Natural killer cell (primary cell): Measurements from ENCODE around the gene ORC6. TPM values are rescaled to one million over a fixed set of nuclear protein-coding genes. Genes with fewer than 3 reads are reported as not detected.
"Not testable (repeated sequence)": the region's sequence is repeated elsewhere in the genome, so short reads cannot be mapped to it uniquely, and the experiment has no call there.

Experiments used
- ATAC-seq, 3 donors: fragments of 150-1000 bp in 2 of 3; fragments of 200-7000 bp in 1 of 3; cut with Tn5 transposase; 1 replicate in 1 of 3; 2 replicates in 2 of 3; pipeline ENCODE4 v1.10.0; 2021; ENCODE audit warnings: mild to moderate bottlenecking in 2 of 3, moderate library complexity in 2 of 3
- DNase-seq, 2 donors: peaks; one replicate each; pipeline versions ENCODE4 v3.0.0 to v3.0.0-alpha.2; 2013 to 2021; ENCODE audit warnings: mixed read lengths in 1 of 2
- H3K27ac ChIP-seq: one replicate; pipeline ENCODE4 v1.5.1; 2013; ENCODE audit warnings: mild to moderate bottlenecking, low read length
- H3K27me3 ChIP-seq: one replicate; pipeline ENCODE4 v1.6.1; 2013; ENCODE audit warnings: low read length; ENCODE audit not compliant: control insufficient read depth, insufficient read depth
- H3K36me3 ChIP-seq: one replicate; pipeline ENCODE4 v1.6.1; 2013; ENCODE audit warnings: low read length; ENCODE audit not compliant: control insufficient read depth, insufficient read depth
- H3K4me1 ChIP-seq: one replicate; pipeline ENCODE4 v1.6.1; 2013; ENCODE audit warnings: low read length; ENCODE audit not compliant: control insufficient read depth, insufficient read depth
- H3K4me3 ChIP-seq: one replicate; pipeline ENCODE4 v1.5.1; 2013; ENCODE audit warnings: low read length
- H3K9me3 ChIP-seq: one replicate; pipeline ENCODE4 v1.6.1; 2013; ENCODE audit warnings: low read length; ENCODE audit not compliant: control insufficient read depth, insufficient read depth
- H3K27ac Mint-ChIP-seq, 2 donors: one replicate each; pipeline ENCODE4 v1.8.0; 2022; ENCODE audit warnings: mild to moderate bottlenecking in 2 of 2, mixed read lengths in 2 of 2, moderate library complexity in 1 of 2
- H3K27me3 Mint-ChIP-seq, 2 donors: one replicate each; pipeline ENCODE4 v1.8.0; 2022; ENCODE audit warnings: low read depth in 2 of 2, mixed read lengths in 2 of 2
- H3K36me3 Mint-ChIP-seq: one replicate; pipeline ENCODE4 v1.8.0; 2022; ENCODE audit warnings: mixed read lengths
- H3K4me1 Mint-ChIP-seq, 2 donors: one replicate each; pipeline ENCODE4 v1.8.0; 2022; ENCODE audit warnings: mixed read lengths in 2 of 2
- H3K4me3 Mint-ChIP-seq: one replicate; pipeline ENCODE4 v1.8.0; 2022; ENCODE audit warnings: mild to moderate bottlenecking, moderate library complexity, mixed read lengths
- H3K9me3 Mint-ChIP-seq, 2 donors: one replicate each; pipeline ENCODE4 v1.8.0; 2022; ENCODE audit warnings: mixed read lengths in 2 of 2
- WGBS: methylation state at CpG from one replicate; pipeline ENCODE4 v1.1.7; 2013; ENCODE audit warnings: missing lambda C conversion rate; ENCODE audit not compliant: insufficient coverage; 5-methylcytosine and 5-hydroxymethylcytosine counted together
- intact Hi-C: fragments of 100-400 bp; cut with micrococcal nuclease; formaldehyde crosslinking; loops from one replicate; pipeline ENCODE4 v1.14.2; 2022
- total RNA-seq, 4 donors: library from RNA; stranded (reverse); fragments of 120-200 nt in 1 of 4; gene quantifications; one replicate each; pipeline versions ENCODE4 v1.2.3 to v1.2.4, GENCODE V29; 2013 to 2022
- TF ChIP-seq, protein P1 (sequence below): fragments of 200-600 bp; IDR thresholded peaks from one replicate; pipeline ENCODE4 v1.8.0; 2022; ENCODE audit warnings: antibody characterized with exemption

ORC6 gene
- total RNA-seq, 3 donors from 2014 or later (not counting 1 experiment from before 2014, with no cell fraction given), result 2.9 to 11.4 (median 5.9) TPM

DNA sequence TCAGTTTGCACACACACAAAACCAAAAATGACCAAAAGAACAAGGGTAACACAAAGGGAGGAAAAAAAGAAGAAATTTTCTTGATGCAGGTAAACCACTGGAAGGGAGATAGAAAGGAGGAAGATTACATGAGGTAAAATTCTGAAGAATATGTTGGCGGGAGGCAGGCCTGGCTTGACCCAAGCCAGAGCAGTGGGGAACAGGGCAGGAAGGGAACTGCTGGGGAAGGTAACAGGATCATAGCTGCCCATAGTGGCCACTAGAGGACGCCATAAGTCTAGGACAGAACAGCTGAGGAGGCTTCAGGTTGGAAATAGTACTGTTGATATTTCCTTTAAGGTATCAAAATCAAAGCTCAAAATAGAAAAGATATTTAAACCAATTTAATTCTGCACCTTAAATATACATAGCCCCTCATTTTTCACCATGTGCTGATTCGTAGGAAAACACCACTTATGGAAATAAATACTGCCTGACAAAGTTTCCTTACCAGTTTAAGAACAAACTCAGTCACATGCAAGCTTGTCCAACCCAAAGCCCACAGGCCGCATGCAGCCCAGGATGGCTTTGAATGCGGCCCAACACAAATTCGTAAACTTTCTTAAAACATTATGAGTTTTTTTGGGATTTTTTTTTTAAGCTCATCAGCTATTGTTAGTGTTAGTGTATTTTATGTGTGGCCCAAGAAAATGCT is 16.0 kb upstream of the ORC6 start:
- WGBS, result 78% methylated on average over 6 of the region's 6 CpGs
- no peaks in the 10 kb centered on the region for H3K4me1 ChIP-seq
- DNase-seq (peak in 1 of 2 donors; percentile 80), ATAC-seq (peak; percentile 79 to 86 (median 84))
- Mint-ChIP-seq H3K9me3 (no peaks in the 10 kb centered on the region), H3K27ac (no peak overlapping the region), H3K4me1 (no peaks in the 10 kb centered on the region), H3K27me3 (no peaks in the 10 kb centered on the region), H3K36me3 (no peaks in the 10 kb centered on the region), H3K4me3 (no peak overlapping the region)
- H3K9me3 ChIP-seq, result no peaks in the 10 kb centered on the region
- H3K27ac ChIP-seq, result no peak overlapping the region
- intact Hi-C loops, result loop anchor here (1.0 kb wide), 2 partner anchors 16 to 236 kb away; partner anchors contain the start of genes ORC6 and VPS35
- TF ChIP-seq, protein P1, sequence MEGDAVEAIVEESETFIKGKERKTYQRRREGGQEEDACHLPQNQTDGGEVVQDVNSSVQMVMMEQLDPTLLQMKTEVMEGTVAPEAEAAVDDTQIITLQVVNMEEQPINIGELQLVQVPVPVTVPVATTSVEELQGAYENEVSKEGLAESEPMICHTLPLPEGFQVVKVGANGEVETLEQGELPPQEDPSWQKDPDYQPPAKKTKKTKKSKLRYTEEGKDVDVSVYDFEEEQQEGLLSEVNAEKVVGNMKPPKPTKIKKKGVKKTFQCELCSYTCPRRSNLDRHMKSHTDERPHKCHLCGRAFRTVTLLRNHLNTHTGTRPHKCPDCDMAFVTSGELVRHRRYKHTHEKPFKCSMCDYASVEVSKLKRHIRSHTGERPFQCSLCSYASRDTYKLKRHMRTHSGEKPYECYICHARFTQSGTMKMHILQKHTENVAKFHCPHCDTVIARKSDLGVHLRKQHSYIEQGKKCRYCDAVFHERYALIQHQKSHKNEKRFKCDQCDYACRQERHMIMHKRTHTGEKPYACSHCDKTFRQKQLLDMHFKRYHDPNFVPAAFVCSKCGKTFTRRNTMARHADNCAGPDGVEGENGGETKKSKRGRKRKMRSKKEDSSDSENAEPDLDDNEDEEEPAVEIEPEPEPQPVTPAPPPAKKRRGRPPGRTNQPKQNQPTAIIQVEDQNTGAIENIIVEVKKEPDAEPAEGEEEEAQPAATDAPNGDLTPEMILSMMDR, result peak; percentile 87
- peaks cover 65% of the 10 kb centered on the region for H3K36me3 ChIP-seq
- H3K27me3 ChIP-seq, result no peaks in the 10 kb centered on the region
- no peak overlapping the region for H3K4me3 ChIP-seq

DNA sequence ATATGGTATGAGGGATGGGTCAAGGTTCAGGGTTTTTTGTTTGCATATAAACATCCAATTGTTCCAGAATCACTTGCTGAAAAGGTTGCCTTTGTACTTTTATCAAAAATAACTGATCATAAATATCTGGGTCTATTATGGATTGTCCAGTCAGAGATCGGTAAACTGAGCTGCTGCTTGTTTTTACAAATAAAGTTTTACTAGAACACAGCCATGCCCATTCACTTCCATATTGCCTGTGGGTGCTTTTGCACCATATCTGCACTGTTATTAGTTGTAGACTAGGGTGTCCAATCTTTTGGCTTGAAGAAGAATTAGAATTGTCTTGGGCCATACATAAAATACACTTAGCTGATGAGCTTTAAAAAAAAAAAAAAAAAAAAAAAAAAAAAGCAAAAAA is 11.5 kb upstream of the ORC6 start:
- intact Hi-C loops, H3K27me3 Mint-ChIP-seq, H3K9me3 ChIP-seq, H3K4me3 Mint-ChIP-seq, DNase-seq, H3K27me3 ChIP-seq, H3K4me1 ChIP-seq, H3K27ac Mint-ChIP-seq, H3K4me3 ChIP-seq, H3K36me3 Mint-ChIP-seq, H3K9me3 Mint-ChIP-seq, H3K4me1 Mint-ChIP-seq, ATAC-seq, H3K27ac ChIP-seq: not testable (repeated sequence)
- no CpG with 5 or more reads among the region's 1 CpG for WGBS
- peaks cover 56% of the 10 kb centered on the region for H3K36me3 ChIP-seq

- H3K4me3 ChIP-seq, intact Hi-C loops, H3K27ac ChIP-seq, H3K36me3 Mint-ChIP-seq, H3K9me3 Mint-ChIP-seq, DNase-seq, ATAC-seq, H3K27ac Mint-ChIP-seq, H3K4me3 Mint-ChIP-seq, H3K9me3 ChIP-seq, H3K27me3 Mint-ChIP-seq, H3K27me3 ChIP-seq, H3K4me1 ChIP-seq: not testable (repeated sequence)
- peaks cover 13 to 21% of the 10 kb centered on the region in 2 donors for H3K4me1 Mint-ChIP-seq
- no CpG with 5 or more reads among the region's 2 CpGs for WGBS
- peaks cover 29% of the 10 kb centered on the region for H3K36me3 ChIP-seq
Measured at GRCh38 chr16:46681867-46682266, 7.6 kb upstream of the ORC6 start.

- H3K27ac ChIP-seq, result no peak overlapping the region
- no peaks in the 10 kb centered on the region for H3K36me3 ChIP-seq
- H3K9me3 Mint-ChIP-seq, result no peaks in the 10 kb centered on the region
- 75% methylated on average over 2 of the region's 5 CpGs for WGBS
- peak overlapping the region; percentile 19 for H3K4me3 Mint-ChIP-seq
- no peak overlapping the region for H3K27ac Mint-ChIP-seq
- no peak for ATAC-seq
- no peaks in the 10 kb centered on the region for H3K27me3 ChIP-seq
- no peaks in the 10 kb centered on the region for H3K9me3 ChIP-seq
- no peaks in the 10 kb centered on the region for H3K27me3 Mint-ChIP-seq
- DNase-seq, result no peak
- H3K4me3 ChIP-seq, result no peak overlapping the region
- TF ChIP-seq, protein P1, result no peak
- intact Hi-C loops, result no loop called here
- H3K4me1 Mint-ChIP-seq, result peaks cover 31 to 38% of the 10 kb centered on the region in 2 donors
- peaks cover 22% of the 10 kb centered on the region for H3K4me1 ChIP-seq
- no peaks in the 10 kb centered on the region for H3K36me3 Mint-ChIP-seq
Measured at GRCh38 chr16:46686815-46687473, 2.5 kb upstream of the ORC6 start.
